B cell (primary cell): ENCODE results near the gene HIBADH.

ENCODE experiments used
- EZH2 ChIP-seq: IDR thresholded peaks from 2 replicates; pipeline ENCODE4 v1.6.1; 2012; ENCODE audit warnings: borderline replicate concordance, low read depth, mild to moderate bottlenecking, moderate library complexity, low read length; ENCODE audit not compliant: insufficient read depth, poor library complexity, severe bottlenecking
- TF ChIP-seq, protein P1 (sequence below): fragments of 200-600 bp; IDR thresholded peaks from one replicate; pipeline ENCODE4 v1.8.0; 2022; ENCODE audit warnings: antibody characterized with exemption, mild to moderate bottlenecking

DNA sequence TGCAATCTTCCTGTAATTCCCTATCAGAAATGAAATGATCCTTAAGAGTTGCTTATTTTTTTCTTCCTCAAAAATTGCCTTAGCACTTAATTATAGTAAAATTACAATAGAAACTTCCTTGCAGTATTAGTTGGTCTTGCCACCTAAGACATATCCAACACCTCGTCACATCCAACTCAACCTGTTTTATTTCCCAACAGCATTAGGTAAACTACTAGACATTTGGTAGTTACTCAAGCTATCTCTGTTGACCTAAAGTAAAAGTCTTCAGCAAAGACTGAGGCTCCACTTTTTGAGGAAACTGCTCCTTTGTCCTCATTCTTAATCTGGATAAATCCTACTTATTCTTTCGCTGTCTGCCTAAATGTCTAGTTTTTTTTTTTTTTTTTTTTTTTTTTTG, 20.4 kb downstream of the HIBADH start:
- TF ChIP-seq, protein P1, sequence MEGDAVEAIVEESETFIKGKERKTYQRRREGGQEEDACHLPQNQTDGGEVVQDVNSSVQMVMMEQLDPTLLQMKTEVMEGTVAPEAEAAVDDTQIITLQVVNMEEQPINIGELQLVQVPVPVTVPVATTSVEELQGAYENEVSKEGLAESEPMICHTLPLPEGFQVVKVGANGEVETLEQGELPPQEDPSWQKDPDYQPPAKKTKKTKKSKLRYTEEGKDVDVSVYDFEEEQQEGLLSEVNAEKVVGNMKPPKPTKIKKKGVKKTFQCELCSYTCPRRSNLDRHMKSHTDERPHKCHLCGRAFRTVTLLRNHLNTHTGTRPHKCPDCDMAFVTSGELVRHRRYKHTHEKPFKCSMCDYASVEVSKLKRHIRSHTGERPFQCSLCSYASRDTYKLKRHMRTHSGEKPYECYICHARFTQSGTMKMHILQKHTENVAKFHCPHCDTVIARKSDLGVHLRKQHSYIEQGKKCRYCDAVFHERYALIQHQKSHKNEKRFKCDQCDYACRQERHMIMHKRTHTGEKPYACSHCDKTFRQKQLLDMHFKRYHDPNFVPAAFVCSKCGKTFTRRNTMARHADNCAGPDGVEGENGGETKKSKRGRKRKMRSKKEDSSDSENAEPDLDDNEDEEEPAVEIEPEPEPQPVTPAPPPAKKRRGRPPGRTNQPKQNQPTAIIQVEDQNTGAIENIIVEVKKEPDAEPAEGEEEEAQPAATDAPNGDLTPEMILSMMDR = no peak
- no peak for TF ChIP-seq EZH2
